ENCODE results near the gene USP43. TPM values are rescaled to one million over a fixed set of nuclear protein-coding genes. Genes with fewer than 3 reads are reported as not detected.
A peak's percentile ranks its signal among the peaks of the same experiment; 100 is the strongest.

The USP43 gene
- total RNA-seq, 1 donor from 2014 or later = 0.22 TPM

- no peaks in the 10 kb centered on the region for H3K9me3 Mint-ChIP-seq (ENCODE audit: unreplicated experiment)
These were observed 25.3 kb downstream of the USP43 start for GRCh38 chr17:9670596-9670995.

GRCh38 chr17:9671559-9671958, 26.2 kb downstream of the USP43 start:
- Mint-ChIP-seq H3K4me3 (ENCODE audit: unreplicated experiment) (no peak overlapping the region), H3K4me1 (ENCODE audit: low read depth, unreplicated experiment) (peaks cover 12% of the 10 kb centered on the region), H3K27me3 (ENCODE audit: unreplicated experiment) (no peaks in the 10 kb centered on the region), H3K27ac (ENCODE audit: unreplicated experiment) (no peak overlapping the region), H3K9me3 (ENCODE audit: unreplicated experiment) (no peaks in the 10 kb centered on the region), H3K36me3 (ENCODE audit: unreplicated experiment) (no peaks in the 10 kb centered on the region)
- no peak for DNase-seq
- no peak for TF ChIP-seq CTCF (IDR thresholded peaks at IDR 0.05; ENCODE audit: partially characterized antibody, unreplicated experiment)

More at GRCh38 chr17:9670596-9670995, 25.3 kb downstream of the USP43 start:
- Mint-ChIP-seq H3K4me3 (ENCODE audit: unreplicated experiment) (no peak overlapping the region), H3K27me3 (ENCODE audit: unreplicated experiment) (peaks cover 3% of the 10 kb centered on the region), H3K36me3 (ENCODE audit: unreplicated experiment) (peaks cover 4% of the 10 kb centered on the region), H3K4me1 (ENCODE audit: low read depth, unreplicated experiment) (peaks cover 12% of the 10 kb centered on the region), H3K27ac (ENCODE audit: unreplicated experiment) (no peak overlapping the region)
- no peak for TF ChIP-seq CTCF (IDR thresholded peaks at IDR 0.05; ENCODE audit: partially characterized antibody, unreplicated experiment)
- peak; percentile 39 for DNase-seq

GRCh38 chr17:9672266-9672665, 26.9 kb downstream of the USP43 start:
- no peak for DNase-seq
- Mint-ChIP-seq H3K4me3 (ENCODE audit: unreplicated experiment) (no peak overlapping the region), H3K4me1 (ENCODE audit: low read depth, unreplicated experiment) (peaks cover 12% of the 10 kb centered on the region), H3K27ac (ENCODE audit: unreplicated experiment) (no peak overlapping the region), H3K9me3 (ENCODE audit: unreplicated experiment) (no peaks in the 10 kb centered on the region), H3K27me3 (ENCODE audit: unreplicated experiment) (no peaks in the 10 kb centered on the region), H3K36me3 (ENCODE audit: unreplicated experiment) (no peaks in the 10 kb centered on the region)
- no peak for TF ChIP-seq CTCF (IDR thresholded peaks at IDR 0.05; ENCODE audit: partially characterized antibody, unreplicated experiment)

GRCh38 chr17:9672691-9673090, 27.4 kb downstream of the USP43 start:
- no peaks in the 10 kb centered on the region for H3K9me3 Mint-ChIP-seq (ENCODE audit: unreplicated experiment)
- no peak overlapping the region for H3K27ac Mint-ChIP-seq (ENCODE audit: unreplicated experiment)
- no peak for DNase-seq

GRCh38 chr17:9676084-9676483, 30.8 kb downstream of the USP43 start:
- no peak for TF ChIP-seq CTCF (IDR thresholded peaks at IDR 0.05; ENCODE audit: partially characterized antibody, unreplicated experiment)
- Mint-ChIP-seq H3K27me3 (ENCODE audit: unreplicated experiment) (no peaks in the 10 kb centered on the region), H3K4me3 (ENCODE audit: unreplicated experiment) (no peak overlapping the region), H3K27ac (ENCODE audit: unreplicated experiment) (no peak overlapping the region), H3K36me3 (ENCODE audit: unreplicated experiment) (peaks cover 7% of the 10 kb centered on the region), H3K4me1 (ENCODE audit: low read depth, unreplicated experiment) (peaks cover 10% of the 10 kb centered on the region), H3K9me3 (ENCODE audit: unreplicated experiment) (no peaks in the 10 kb centered on the region)
- DNase-seq = no peak

More at GRCh38 chr17:9672691-9673090, 27.4 kb downstream of the USP43 start:
- H3K4me1 Mint-ChIP-seq (ENCODE audit: low read depth, unreplicated experiment) = peaks cover 13% of the 10 kb centered on the region
- no peaks in the 10 kb centered on the region for H3K36me3 Mint-ChIP-seq (ENCODE audit: unreplicated experiment)
- no peak overlapping the region for H3K4me3 Mint-ChIP-seq (ENCODE audit: unreplicated experiment)
- no peaks in the 10 kb centered on the region for H3K27me3 Mint-ChIP-seq (ENCODE audit: unreplicated experiment)
- TF ChIP-seq CTCF (IDR thresholded peaks at IDR 0.05; ENCODE audit: partially characterized antibody, unreplicated experiment) = no peak
